ENCODE results near the gene ROR2. TPM values are rescaled to one million over a fixed set of nuclear protein-coding genes. Genes with fewer than 3 reads are reported as not detected.

The ROR2 gene
- total and polyA plus RNA-seq, 2 of the 8 experiments (the other 6 are each of a cell fraction or from before 2014, with no cell fraction given), result 2.7 to 4.3 TPM

- H3K79me1 ChIP-seq (ENCODE audit: low read depth, low read length), result peaks cover 7% of the 10 kb centered on the region
- no peak overlapping the region for H3K4me3 ChIP-seq (ENCODE audit: extremely low read depth in 1 of 4, insufficient read depth in 2 of 4, low read depth in 3 of 4, low read length in 4 of 4)
- peaks cover 0 to 13% of the 10 kb centered on the region in 2 experiments for H4K20me1 ChIP-seq (replicated peaks in 1 of 2; ENCODE audit: control insufficient read depth in 1 of 2, insufficient read depth in 2 of 2, low read length in 2 of 2)
- H3K23ac ChIP-seq (ENCODE audit: insufficient read length), result no peak overlapping the region
- POLR2A ChIA-PET (ENCODE audit: partially characterized antibody), result no interaction called here
- no peak for DNase-seq (ENCODE audit: low read depth in 1 of 2, low spot score in 2 of 2)
- no peak overlapping the region for H3K56ac ChIP-seq (replicated peaks; ENCODE audit: insufficient read length, low read depth, low read length)
- H2AFZ ChIP-seq (ENCODE audit: low read length), result no peak overlapping the region
- H3K27me3 ChIP-seq (replicated peaks in 1 of 4; ENCODE audit: control insufficient read depth in 3 of 4, extremely low read depth in 1 of 4, insufficient read depth in 3 of 4, low read length in 3 of 4), result peaks cover 0 to 8% (median 1%) of the 10 kb centered on the region in 4 experiments; a peak in 3 of 7 replicates
- H3K23me2 ChIP-seq (ENCODE audit: low read depth, low read length), result peaks cover 9% of the 10 kb centered on the region
- H3K4me1 ChIP-seq (replicated peaks in 1 of 4; ENCODE audit: control insufficient read depth in 3 of 4, insufficient read depth in 4 of 4, low read length in 3 of 4), result peaks cover 0 to 4% (median 2%) of the 10 kb centered on the region in 4 experiments; a peak in 4 of 7 replicates
- no peak for FAIRE-seq
- H3K4me2 ChIP-seq (ENCODE audit: insufficient read depth in 1 of 2, low read depth in 2 of 2, low read length in 2 of 2), result no peak overlapping the region
- no peak for TF ChIP-seq USF2 (IDR thresholded peaks at IDR 0.05; ENCODE audit: low read length)
- TF ChIP-seq RFX5 (IDR thresholded peaks at IDR 0.05; ENCODE audit: borderline replicate concordance, low read depth, low read length), result no peak
- no peak for TF ChIP-seq POLR2AphosphoS5 (IDR thresholded peaks at IDR 0.05; ENCODE audit: low read depth, low read length)
- TF ChIP-seq E2F6 (IDR thresholded peaks at IDR 0.05), result no peak
- TF ChIP-seq CHD1 (IDR thresholded peaks at IDR 0.05; ENCODE audit: low read depth, low read length), result no peak
- no peak for TF ChIP-seq CTBP2 (IDR thresholded peaks at IDR 0.05; ENCODE audit: borderline replicate concordance, insufficient read depth, insufficient read length, low read length)
- TF ChIP-seq PHF8 (conservative IDR thresholded peaks at IDR 0.05; ENCODE audit: low read depth, low read length), result no peak
- no peak for TF ChIP-seq SUZ12 (IDR thresholded peaks at IDR 0.05; ENCODE audit: low read length)
- H3K36me3 ChIP-seq (ENCODE audit: control insufficient read depth in 2 of 4, insufficient read depth in 4 of 4, low read length in 3 of 4), result no peaks in the 10 kb centered on the region; a peak in 1 of 8 replicates
- no peak overlapping the region for H3K4ac ChIP-seq (replicated peaks; ENCODE audit: insufficient read length, low read depth, low read length)
- H3K18ac ChIP-seq (ENCODE audit: extremely low read depth, low read length), result no peak overlapping the region
- peaks cover 0 to 7% of the 10 kb centered on the region in 2 experiments; a peak in 1 of 4 replicates for H3K79me2 ChIP-seq (ENCODE audit: control insufficient read depth in 1 of 2, insufficient read depth in 2 of 2, low read length in 2 of 2)
- H3K27ac ChIP-seq (ENCODE audit: low read depth, low read length), result no peak overlapping the region
- no peak overlapping the region for H4K91ac ChIP-seq (replicated peaks; ENCODE audit: insufficient read length, low read length)
- no peak overlapping the region for H4K8ac ChIP-seq (ENCODE audit: extremely low read depth, insufficient read depth, low read length)
- H3K9me3 ChIP-seq (ENCODE audit: insufficient read depth in 2 of 2, low read depth in 1 of 2, low read length in 1 of 2), result no peaks in the 10 kb centered on the region
- H2BK15ac ChIP-seq (ENCODE audit: low read length), result no peak overlapping the region
- no peak overlapping the region for H3K9ac ChIP-seq (replicated peaks in 1 of 4; ENCODE audit: extremely low read depth in 1 of 4, low read depth in 3 of 4, low read length in 3 of 4)
- H2BK20ac ChIP-seq (ENCODE audit: low read length), result no peak overlapping the region
- CTCF ChIA-PET (ENCODE audit: partially characterized antibody), result interaction anchor here (1.2 to 1.6 kb wide), 3 partner anchors 42 to 174 kb away, joined by 3 to 5 read pairs (median 3); no protein-coding TSS in a partner anchor
- no peak overlapping the region for H2BK5ac ChIP-seq (ENCODE audit: low read depth, low read length)
- H4K5ac ChIP-seq (ENCODE audit: insufficient read length, low read depth, low read length), result no peak overlapping the region
- no peak overlapping the region for H3K14ac ChIP-seq (ENCODE audit: insufficient read length)
- H2AK5ac ChIP-seq (ENCODE audit: low read depth, low read length), result no peak overlapping the region
- H2BK120ac ChIP-seq (replicated peaks; ENCODE audit: low read depth, low read length), result no peak overlapping the region
- H2BK12ac ChIP-seq (ENCODE audit: low read depth, low read length), result no peak overlapping the region
- WGBS, 2 experiments (ENCODE audit: extremely low coverage in 1 of 2, insufficient coverage in 1 of 2, insufficient read length in 1 of 2, insufficient replicate concordance in 2 of 2, low coverage in 1 of 2, low lambda C conversion rate in 2 of 2, missing lambda C conversion rate in 1 of 2), result 86% methylated on average over 4 of the region's 4 CpGs; no CpG with 5 or more reads in 1 of the 2 experiments
Observed at GRCh38 chr9:91908746-91909145, 41.3 kb downstream of the ROR2 start.

Measured in H1 (cell line).